Mesothelial cell of epicardium (in vitro differentiated cells): ENCODE measurements around the gene ZNF195. TPM values are rescaled to one million over a fixed set of nuclear protein-coding genes. Genes with fewer than 3 reads are reported as not detected.
"Not testable (repeated sequence)": the region's sequence is repeated elsewhere in the genome, so short reads cannot be mapped to it uniquely, and the experiment has no call there.

Experiments used
- DNase-seq, 2 experiments: peaks; one replicate each; pipeline ENCODE4 v3.0.0; 2021; ENCODE audit warnings: low spot score in 2 of 2; ENCODE audit not compliant: unreplicated experiment in 2 of 2
- H3K27ac Mint-ChIP-seq: 2 replicates; pipeline ENCODE4 v1.8.0; 2021; ENCODE audit warnings: mixed read lengths
- H3K27me3 Mint-ChIP-seq: 2 replicates; pipeline ENCODE4 v1.8.0; 2021; ENCODE audit warnings: low read depth, mixed read lengths
- H3K36me3 Mint-ChIP-seq: 2 replicates; pipeline ENCODE4 v1.8.0; 2021; ENCODE audit warnings: mixed read lengths
- H3K4me1 Mint-ChIP-seq: 2 replicates; pipeline ENCODE4 v1.8.0; 2021; ENCODE audit warnings: mixed read lengths
- H3K4me3 Mint-ChIP-seq: 2 replicates; pipeline ENCODE4 v1.8.0; 2021; ENCODE audit warnings: mild to moderate bottlenecking, moderate library complexity, mixed read lengths
- H3K9me3 Mint-ChIP-seq: 2 replicates; pipeline ENCODE4 v1.8.0; 2021; ENCODE audit warnings: mixed read lengths
- total RNA-seq: library from RNA; stranded (reverse); gene quantifications from 3 replicates; pipeline ENCODE4 v1.2.1, GENCODE V29; 2021

ZNF195 gene
- total RNA-seq, 1 donor from 2014 or later = 59.5 TPM

GRCh38 chr11:3324724-3325123, 54.2 kb downstream of the ZNF195 start:
- not testable (repeated sequence) for H3K27ac Mint-ChIP-seq, H3K4me1 Mint-ChIP-seq, H3K36me3 Mint-ChIP-seq, H3K9me3 Mint-ChIP-seq, H3K27me3 Mint-ChIP-seq, H3K4me3 Mint-ChIP-seq, DNase-seq

Other genes starting within 250 kb of the ZNF195 start
- 31.6 to 37.1 TPM (median 34.4 TPM) in 3 replicates for gene OSBPL5, start 213.8 kb downstream of the ZNF195 start, total RNA-seq
- gene MRGPRG, start 160.3 kb downstream of the ZNF195 start, total RNA-seq = not detected in 3 replicates
- not detected in 3 replicates for gene MRGPRE, start 146.7 kb downstream of the ZNF195 start, total RNA-seq